Measurements from ENCODE around the gene C6orf132. TPM values are rescaled to one million over a fixed set of nuclear protein-coding genes. Genes with fewer than 3 reads are reported as not detected.
A peak's percentile ranks its signal among the peaks of the same experiment; 100 is the strongest.

The C6orf132 gene
- total RNA-seq, 2 donors from 2014 or later, result 2.3 to 5.5 TPM

DNA sequence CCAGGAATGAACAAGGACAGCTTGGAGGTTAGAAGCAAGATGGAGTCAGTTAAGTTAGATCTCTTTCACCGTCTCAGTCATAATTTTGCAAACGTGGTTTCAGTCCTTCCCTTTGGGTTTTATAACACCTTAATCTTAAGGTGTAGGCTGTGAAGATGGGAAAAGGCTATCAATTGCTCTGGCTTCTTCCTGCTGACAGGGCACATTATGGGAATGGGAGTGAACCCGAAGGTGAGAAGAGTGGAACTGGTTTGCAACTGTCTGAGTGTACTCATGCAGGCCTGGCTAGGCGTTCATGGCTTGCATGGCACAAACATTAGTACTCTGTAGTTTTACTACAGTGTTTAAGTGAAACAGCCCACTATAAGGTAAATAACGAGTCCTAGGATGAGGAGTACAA lies 82.7 kb downstream of the C6orf132 start:
- intact Hi-C loops (cut with DNase I), result no loop called here
- peak; percentile 19 for DNase-seq (ENCODE audit: low spot score)

- intact Hi-C loops (cut with DNase I), result no loop called here
- no peak for DNase-seq (ENCODE audit: low spot score)
Observed at GRCh38 chr6:42053601-42054000, 88.8 kb downstream of the C6orf132 start.

- DNase-seq (ENCODE audit: low spot score), result no peak
- intact Hi-C loops (cut with DNase I), result no loop called here
Observed at GRCh38 chr6:42051268-42051653, 91.2 kb downstream of the C6orf132 start.

Other genes with a start within 250 kb of the C6orf132 start
- 1 to 10 TPM; 2.7 to 3.1 TPM for gene USP49, start 247.2 kb downstream of the C6orf132 start, total RNA-seq
- 10 to 100 TPM; 11.9 to 17.8 TPM for gene MED20, start 221.5 kb downstream of the C6orf132 start, total RNA-seq
- 10 to 100 TPM; 12.7 to 16.8 TPM for gene BYSL, start 221.1 kb downstream of the C6orf132 start, total RNA-seq
- gene CCND3, start 200.8 kb downstream of the C6orf132 start, total RNA-seq, result 10 to 100 TPM; 47.7 to 53.3 TPM
- gene TAF8, start 92.1 kb downstream of the C6orf132 start, total RNA-seq, result 10 to 100 TPM; 16.6 to 18.6 TPM
- not detected for gene GUCA1A, start 30.7 kb upstream of the C6orf132 start, total RNA-seq
- gene GUCA1B, start 52.3 kb upstream of the C6orf132 start, total RNA-seq, result 1 to 10 TPM in 1 of 2 donors, under 1 TPM in 1; 0.74 to 1.8 TPM
- 10 to 100 TPM; 22.5 to 26.8 TPM for gene MRPS10, start 75.2 kb upstream of the C6orf132 start, total RNA-seq